Measurements from ENCODE around the gene PCBP3. TPM values are rescaled to one million over a fixed set of nuclear protein-coding genes. Genes with fewer than 3 reads are reported as not detected.

Gene PCBP3
- total RNA-seq, 1 donor from 2014 or later = 3.8 TPM

GRCh38 chr21:45816794-45817193, 173.3 kb downstream of the PCBP3 start:
- DNase-seq = no peak
- Histone ChIP-seq H3K4me3 (no peak overlapping the region), H3K27me3 (no peaks in the 10 kb centered on the region), H3K4me1 (no peaks in the 10 kb centered on the region), H3K9me3 (no peaks in the 10 kb centered on the region), H3K27ac (no peak overlapping the region), H3K36me3 (no peaks in the 10 kb centered on the region)
- ATAC-seq = no peak
- intact Hi-C loops (cut with DNase I) = no loop called here
- no peak for TF ChIP-seq CTCF (IDR thresholded peaks at IDR 0.05)

- no peaks in the 10 kb centered on the region for H3K4me1 ChIP-seq
- TF ChIP-seq CTCF (IDR thresholded peaks at IDR 0.05) = no peak
- H3K36me3 ChIP-seq = no peaks in the 10 kb centered on the region
- no peaks in the 10 kb centered on the region for H3K9me3 ChIP-seq
- no peak for DNase-seq
- intact Hi-C loops (cut with DNase I) = no loop called here
- no peaks in the 10 kb centered on the region for H3K27me3 ChIP-seq
- no peak for ATAC-seq
- no peak overlapping the region for H3K4me3 ChIP-seq
- no peak overlapping the region for H3K27ac ChIP-seq
These were observed 173.8 kb downstream of the PCBP3 start for GRCh38 chr21:45817345-45817744.

DNA sequence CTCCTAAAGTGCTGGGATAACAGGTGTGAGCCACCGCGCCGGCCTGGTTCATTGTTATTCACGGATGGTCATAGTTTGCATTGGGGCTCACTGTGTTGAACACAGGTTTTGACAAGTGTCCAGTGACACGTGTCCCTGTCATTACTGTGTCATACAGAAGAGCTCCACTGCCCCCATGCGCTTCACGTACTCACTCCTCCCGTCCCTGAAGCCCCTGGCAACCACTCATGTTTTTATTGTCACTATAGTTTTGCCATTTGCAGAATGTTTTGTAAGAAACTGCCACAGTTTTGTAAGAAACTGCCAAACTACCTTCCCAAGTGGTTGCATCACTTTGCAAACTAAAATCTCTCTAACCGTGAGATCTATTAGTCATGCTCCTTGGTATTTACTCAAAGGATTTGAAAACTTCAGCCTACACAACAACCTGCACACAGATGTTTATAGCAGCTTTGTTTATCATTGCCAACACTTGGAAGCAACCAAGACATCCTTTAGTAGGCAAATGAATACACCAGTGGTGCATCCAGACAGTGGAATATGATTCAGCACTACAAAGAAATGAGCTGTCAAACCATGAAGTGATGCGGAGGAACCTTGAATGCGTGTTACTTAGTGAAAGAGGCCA, 174.9 kb downstream of the PCBP3 start:
- no peak for TF ChIP-seq CTCF (IDR thresholded peaks at IDR 0.05)
- no peak for ATAC-seq
- Histone ChIP-seq H3K27ac (no peak overlapping the region), H3K36me3 (no peaks in the 10 kb centered on the region), H3K4me3 (no peak overlapping the region), H3K9me3 (no peaks in the 10 kb centered on the region), H3K4me1 (no peaks in the 10 kb centered on the region), H3K27me3 (no peaks in the 10 kb centered on the region)
- intact Hi-C loops (cut with DNase I) = no loop called here
- DNase-seq = no peak

GRCh38 chr21:45818904-45819285, 175.4 kb downstream of the PCBP3 start:
- Histone ChIP-seq H3K27ac (no peak overlapping the region), H3K4me3 (no peak overlapping the region), H3K27me3 (no peaks in the 10 kb centered on the region), H3K36me3 (no peaks in the 10 kb centered on the region), H3K9me3 (no peaks in the 10 kb centered on the region), H3K4me1 (no peaks in the 10 kb centered on the region)
- TF ChIP-seq CTCF (IDR thresholded peaks at IDR 0.05) = no peak
- intact Hi-C loops (cut with DNase I) = no loop called here
- ATAC-seq = no peak
- DNase-seq = no peak

DNA sequence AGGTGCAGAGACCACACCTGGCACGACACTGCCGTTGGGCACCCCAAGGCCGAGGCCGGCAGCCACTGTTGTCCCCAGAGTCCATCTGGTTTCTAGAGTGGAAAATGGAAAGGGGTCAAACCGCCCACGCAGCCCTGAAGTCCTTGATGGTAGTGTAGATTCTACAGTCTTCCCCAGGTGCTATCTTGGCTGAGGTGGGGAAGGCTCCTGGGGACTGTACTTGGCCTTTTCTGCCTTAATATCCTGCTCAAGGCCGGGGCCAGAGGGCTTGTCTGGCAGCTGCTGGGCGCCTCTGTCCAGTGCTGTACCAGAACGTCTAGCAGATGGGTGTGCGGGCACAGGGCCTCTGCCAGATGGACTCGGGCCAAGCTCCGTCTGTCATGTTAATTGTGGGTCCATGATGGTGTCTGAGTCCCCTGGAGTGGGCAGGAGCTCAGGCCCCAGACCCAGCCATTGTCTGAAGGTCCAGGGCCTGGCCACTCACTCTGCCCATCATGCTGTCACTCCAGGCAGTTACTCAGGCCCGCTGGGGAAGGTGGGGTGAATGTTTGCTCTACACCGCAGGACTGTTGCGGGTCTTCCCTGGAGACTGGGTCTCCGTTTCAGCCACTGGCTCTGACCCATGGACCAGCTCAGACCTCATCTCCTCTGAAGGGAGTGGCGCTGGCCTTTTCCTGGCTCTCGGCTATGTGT, 176.1 kb downstream of the PCBP3 start:
- TF ChIP-seq CTCF (IDR thresholded peaks at IDR 0.05) = no peak
- H3K36me3 ChIP-seq = no peaks in the 10 kb centered on the region

More for the DNA sequence above, 176.1 kb downstream of the PCBP3 start:
- DNase-seq (no peak), ATAC-seq (no peak)
- no peaks in the 10 kb centered on the region for H3K27me3 ChIP-seq
- no peaks in the 10 kb centered on the region for H3K9me3 ChIP-seq
- no peak overlapping the region for H3K4me3 ChIP-seq
- H3K27ac ChIP-seq = no peak overlapping the region
- intact Hi-C loops (cut with DNase I) = loop anchor here (10.0 kb wide), 1 partner anchor 265 kb away; no protein-coding TSS in a partner anchor
- H3K4me1 ChIP-seq = no peaks in the 10 kb centered on the region
